Measurements from ENCODE around the gene IL6R. TPM values are rescaled to one million over a fixed set of nuclear protein-coding genes. Genes with fewer than 3 reads are reported as not detected.

Gene IL6R
- total RNA-seq, 2 experiments from 2014 or later, result 2.2 to 2.5 TPM

GRCh38 chr1:154460695-154461260 is 55.6 kb downstream of the IL6R start:
- peaks cover 25% of the 10 kb centered on the region for H3K4me1 Mint-ChIP-seq (ENCODE audit: low read depth)
- no peak overlapping the region for H3K4me3 Mint-ChIP-seq
- no peak for TF ChIP-seq CTCF (IDR thresholded peaks at IDR 0.05)
- ChIA-PET CTCF (interaction anchor here (1.9 kb wide), 1 partner anchor 126 kb away, joined by 5 read pairs; no protein-coding TSS in a partner anchor), POLR2A (no interaction called here)
- H3K9me3 Mint-ChIP-seq, result no peaks in the 10 kb centered on the region
- peaks cover 7% of the 10 kb centered on the region for H3K36me3 Mint-ChIP-seq (ENCODE audit: low read depth)
- no peak overlapping the region for H3K27ac Mint-ChIP-seq
- H3K27me3 Mint-ChIP-seq, result no peaks in the 10 kb centered on the region
- intact Hi-C loops (cut with micrococcal nuclease), result no loop called here
- ATAC-seq, result no peak
- no peak for DNase-seq

GRCh38 chr1:154463512-154463990 is 58.4 kb downstream of the IL6R start:
- Mint-ChIP-seq H3K9me3 (no peaks in the 10 kb centered on the region), H3K27ac (peak overlapping the region; percentile 51), H3K27me3 (no peaks in the 10 kb centered on the region), H3K36me3 (ENCODE audit: low read depth) (no peaks in the 10 kb centered on the region), H3K4me1 (ENCODE audit: low read depth) (peaks cover 43% of the 10 kb centered on the region), H3K4me3 (no peak overlapping the region)
- ATAC-seq (peak; percentile 93), DNase-seq (peak; percentile 78)
- TF ChIP-seq CTCF (IDR thresholded peaks at IDR 0.05), result no peak
- intact Hi-C loops (cut with micrococcal nuclease), result no loop called here
- POLR2A ChIA-PET, result interaction anchor here (0.6 to 1.5 kb wide), 2 partner anchors 9 to 370 kb away, joined by 3 read pairs; no protein-coding TSS in a partner anchor
- CTCF ChIA-PET, result interaction anchor here (0.7 to 2.1 kb wide), 10 partner anchors 9 to 138 kb away, joined by 3 to 8 read pairs (median 4); no protein-coding TSS in a partner anchor

GRCh38 chr1:154465621-154466195 is 60.6 kb downstream of the IL6R start:
- ATAC-seq (no peak), DNase-seq (no peak)
- Mint-ChIP-seq H3K27ac (no peak overlapping the region), H3K27me3 (no peaks in the 10 kb centered on the region), H3K9me3 (no peaks in the 10 kb centered on the region), H3K4me3 (no peak overlapping the region), H3K36me3 (ENCODE audit: low read depth) (no peaks in the 10 kb centered on the region), H3K4me1 (ENCODE audit: low read depth) (peaks cover 41% of the 10 kb centered on the region)
- intact Hi-C loops (cut with micrococcal nuclease), result no loop called here
- no peak for TF ChIP-seq CTCF (IDR thresholded peaks at IDR 0.05)
- ChIA-PET CTCF (interaction anchor here (0.8 to 1.2 kb wide), 5 partner anchors 13 to 137 kb away, joined by 3 read pairs; no protein-coding TSS in a partner anchor), POLR2A (interaction anchor here (2.4 kb wide), 1 partner anchor 14 kb away, joined by 7 read pairs; no protein-coding TSS in a partner anchor)

- Mint-ChIP-seq H3K4me3 (no peak overlapping the region), H3K27ac (no peak overlapping the region), H3K36me3 (ENCODE audit: low read depth) (no peaks in the 10 kb centered on the region), H3K9me3 (no peaks in the 10 kb centered on the region), H3K4me1 (ENCODE audit: low read depth) (peaks cover 41% of the 10 kb centered on the region), H3K27me3 (no peaks in the 10 kb centered on the region)
- POLR2A ChIA-PET, result interaction anchor here (2.4 kb wide), 1 partner anchor 15 kb away, joined by 7 read pairs; no protein-coding TSS in a partner anchor
- no peak for DNase-seq
- TF ChIP-seq CTCF (IDR thresholded peaks at IDR 0.05), result no peak
- intact Hi-C loops (cut with micrococcal nuclease), result no loop called here
- no peak for ATAC-seq
- CTCF ChIA-PET, result interaction anchor here (0.8 kb wide), 1 partner anchor 102 kb away, joined by 3 read pairs; no protein-coding TSS in a partner anchor
Observed at GRCh38 chr1:154466206-154466605, 61.1 kb downstream of the IL6R start.

- Mint-ChIP-seq H3K4me1 (ENCODE audit: low read depth) (peaks cover 40% of the 10 kb centered on the region), H3K36me3 (ENCODE audit: low read depth) (no peaks in the 10 kb centered on the region), H3K27ac (no peak overlapping the region), H3K4me3 (no peak overlapping the region), H3K9me3 (no peaks in the 10 kb centered on the region), H3K27me3 (no peaks in the 10 kb centered on the region)
- TF ChIP-seq CTCF (IDR thresholded peaks at IDR 0.05), result no peak
- ATAC-seq (no peak), DNase-seq (no peak)
- CTCF ChIA-PET, result interaction anchor here (0.8 to 2.3 kb wide), 5 partner anchors 19 to 133 kb away, joined by 3 to 12 read pairs (median 6); no protein-coding TSS in a partner anchor
- POLR2A ChIA-PET, result interaction anchor here (1.2 kb wide), 1 partner anchor 131 kb away, joined by 3 read pairs; no protein-coding TSS in a partner anchor
- intact Hi-C loops (cut with micrococcal nuclease), result no loop called here
Observed at GRCh38 chr1:154466921-154467417, 61.8 kb downstream of the IL6R start.
